MM.1S (cell line): ENCODE measurements around the gene ACSL6.

Experiments
- DNase-seq: peaks from one replicate; pipeline ENCODE4 v3.0.0-alpha.2; 2015
- H2AFZ ChIP-seq: fragments of 300-600 bp; sonication (generic); 2 replicates; pipeline ENCODE4 v1.6.0; 2016; ENCODE audit warnings: antibody characterized with exemption, low read length
- H3F3A ChIP-seq: fragments of 300-600 bp; sonication (generic); 2 replicates; pipeline ENCODE4 v1.6.1; 2016; ENCODE audit warnings: mild to moderate bottlenecking, antibody characterized with exemption, low read length, moderate library complexity, mixed read lengths; ENCODE audit not compliant: insufficient read depth
- H3K27ac ChIP-seq: fragments of 300-600 bp; sonication (generic); 2 replicates; pipeline ENCODE4 v1.5.1; 2016; ENCODE audit warnings: mild to moderate bottlenecking, low read length
- H3K27me3 ChIP-seq: fragments of 300-600 bp; sonication (generic); replicated peaks from 2 replicates; pipeline ENCODE4 v1.6.0; 2016; ENCODE audit warnings: low read length; ENCODE audit not compliant: insufficient read depth
- H3K36me3 ChIP-seq: fragments of 300-600 bp; sonication (generic); replicated peaks from 2 replicates; pipeline ENCODE4 v1.6.1; 2016; ENCODE audit warnings: mild to moderate bottlenecking, low read length, mixed read lengths; ENCODE audit not compliant: insufficient read depth
- H3K4me1 ChIP-seq: fragments of 300-600 bp; sonication (generic); 2 replicates; pipeline ENCODE4 v1.6.1; 2016; ENCODE audit warnings: low read length, mixed read lengths
- H3K4me2 ChIP-seq: fragments of 300-600 bp; sonication (generic); 2 replicates; pipeline ENCODE4 v1.6.0; 2016; ENCODE audit warnings: low read depth, low read length
- H3K4me3 ChIP-seq: fragments of 300-600 bp; sonication (generic); 2 replicates; pipeline ENCODE4 v1.5.1; 2016; ENCODE audit warnings: low read length, mixed read lengths
- H3K79me2 ChIP-seq: fragments of 300-600 bp; sonication (generic); 2 replicates; pipeline ENCODE4 v1.6.1; 2016; ENCODE audit warnings: mixed run types, low read length, mixed read lengths
- H3K9ac ChIP-seq: fragments of 300-600 bp; sonication (generic); 2 replicates; pipeline ENCODE4 v1.6.1; 2016; ENCODE audit warnings: low read length, mixed read lengths
- H3K9me2 ChIP-seq: fragments of 300-600 bp; sonication (generic); replicated peaks from 2 replicates; pipeline ENCODE4 v1.6.1; 2016; ENCODE audit warnings: mild to moderate bottlenecking, low read length, mixed read lengths; ENCODE audit not compliant: insufficient read depth
- H3K9me3 ChIP-seq: fragments of 300-600 bp; sonication (generic); replicated peaks from 2 replicates; pipeline ENCODE4 v1.6.1; 2016; ENCODE audit warnings: mild to moderate bottlenecking, low read length, mixed read lengths; ENCODE audit not compliant: insufficient read depth
- H4K20me1 ChIP-seq: fragments of 300-600 bp; sonication (generic); 2 replicates; pipeline ENCODE4 v1.6.1; 2016; ENCODE audit warnings: mild to moderate bottlenecking, low read length, moderate library complexity, mixed read lengths; ENCODE audit not compliant: insufficient read depth
- CTCF ChIP-seq: fragments of 300-600 bp; sonication (generic); IDR thresholded peaks from 2 replicates; pipeline ENCODE4 v1.5.1; 2016; ENCODE audit warnings: antibody characterized with exemption, low read length, mixed read lengths
- EZH2 ChIP-seq: fragments of 300-600 bp; sonication (generic); optimal IDR thresholded peaks from 2 replicates; pipeline ENCODE3; 2017; ENCODE audit warnings: low read depth, mild to moderate bottlenecking, antibody characterized with exemption, low read length, mixed read lengths
- EZH2phosphoT487 ChIP-seq: fragments of 300-600 bp; sonication (generic); IDR thresholded peaks from 2 replicates; pipeline ENCODE4 v1.6.1; 2018; ENCODE audit warnings: antibody characterized with exemption, low read length

The ACSL6 gene

DNA sequence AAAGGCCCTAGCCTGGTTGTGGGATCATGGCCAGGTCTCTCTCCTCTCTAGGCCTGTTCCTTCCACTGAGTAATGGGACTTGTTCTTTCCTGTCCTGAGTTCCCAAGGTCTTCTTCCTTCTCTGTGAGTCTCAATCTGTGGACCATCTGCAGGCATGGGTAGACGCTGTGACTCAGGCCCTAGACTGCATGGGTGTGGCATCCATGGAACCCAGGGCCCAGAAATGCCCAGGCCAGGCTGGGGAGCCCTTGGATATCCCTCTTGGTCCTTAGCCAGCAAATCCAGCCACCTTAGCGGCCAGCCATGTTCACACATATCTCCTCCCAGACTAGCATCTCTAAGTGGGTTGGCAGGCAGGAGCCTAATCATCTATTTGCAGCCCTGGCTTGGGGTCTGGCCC, 2.3 kb upstream of the ACSL6 start:
- Histone ChIP-seq H3F3A (peaks cover under 1% of the 10 kb centered on the region; the same call in 1 of the 2 replicates), H2AFZ (no peak overlapping the region), H3K4me1 (peaks cover 12% of the 10 kb centered on the region), H3K36me3 (no peaks in the 10 kb centered on the region), H3K79me2 (no peaks in the 10 kb centered on the region), H3K27ac (no peak overlapping the region), H3K4me2 (no peak overlapping the region), H3K9me3 (no peaks in the 10 kb centered on the region), H3K9me2 (no peaks in the 10 kb centered on the region), H4K20me1 (no peaks in the 10 kb centered on the region), H3K4me3 (no peak overlapping the region), H3K9ac (no peak overlapping the region), H3K27me3 (peaks cover 85% of the 10 kb centered on the region)
- no peak for DNase-seq
- TF ChIP-seq EZH2 (no peak), CTCF (no peak), EZH2phosphoT487 (no peak)

GRCh38 chr5:132013006-132013689, 1.7 kb upstream of the ACSL6 start:
- no peaks in the 10 kb centered on the region for H4K20me1 ChIP-seq
- H3K9me3 ChIP-seq = no peaks in the 10 kb centered on the region
- H3K27me3 ChIP-seq = peaks cover 80% of the 10 kb centered on the region
- H3K9me2 ChIP-seq = no peaks in the 10 kb centered on the region
- no peak overlapping the region for H3K9ac ChIP-seq
- DNase-seq = no peak
- H3K36me3 ChIP-seq = no peaks in the 10 kb centered on the region
- no peak overlapping the region for H3K4me3 ChIP-seq
- H3F3A ChIP-seq = no peaks in the 10 kb centered on the region
- H3K27ac ChIP-seq = no peak overlapping the region
- no peak overlapping the region for H3K4me2 ChIP-seq
- TF ChIP-seq EZH2phosphoT487 = no peak
- TF ChIP-seq CTCF = no peak
- no peak for TF ChIP-seq EZH2
- peaks cover 6% of the 10 kb centered on the region for H3K4me1 ChIP-seq
- H3K79me2 ChIP-seq = no peaks in the 10 kb centered on the region
- H2AFZ ChIP-seq = no peak overlapping the region

- no peaks in the 10 kb centered on the region for H3K4me1 ChIP-seq
- H3K36me3 ChIP-seq = no peaks in the 10 kb centered on the region
- H3K9me2 ChIP-seq = no peaks in the 10 kb centered on the region
- no peak overlapping the region for H3K4me3 ChIP-seq
- no peaks in the 10 kb centered on the region for H3F3A ChIP-seq
- H3K9me3 ChIP-seq = no peaks in the 10 kb centered on the region
- no peak overlapping the region for H3K9ac ChIP-seq
- no peak overlapping the region for H2AFZ ChIP-seq
- H3K27ac ChIP-seq = no peak overlapping the region
- H3K4me2 ChIP-seq = no peak overlapping the region
- no peak for TF ChIP-seq CTCF
- TF ChIP-seq EZH2 = no peak
- TF ChIP-seq EZH2phosphoT487 = no peak
- H3K79me2 ChIP-seq = no peaks in the 10 kb centered on the region
- peaks cover 73% of the 10 kb centered on the region for H3K27me3 ChIP-seq
- DNase-seq = peak; percentile 24
- no peaks in the 10 kb centered on the region for H4K20me1 ChIP-seq
Observed at GRCh38 chr5:132012371-132013005, 1.0 kb upstream of the ACSL6 start.
